ENCODE data around the gene ZNF70. TPM values are rescaled to one million over a fixed set of nuclear protein-coding genes. Genes with fewer than 3 reads are reported as not detected.

Gene ZNF70
- total and polyA plus RNA-seq, 10 of the 15 experiments (the other 5 are each of a cell fraction or from before 2014, with no cell fraction given), result 0.15 to 2.3 (median 0.85) TPM

GRCh38 chr22:23781511-23782183, 30.7 kb upstream of the ZNF70 start:
- no peak overlapping the region for H3K9ac ChIP-seq (ENCODE audit: control insufficient read depth, insufficient read depth, low read length)
- FAIRE-seq (no peak), ATAC-seq (no peak), DNase-seq (ENCODE audit: low read depth, low spot score) (no peak)
- H2AFZ ChIP-seq (ENCODE audit: control insufficient read depth, low read depth, low read length), result no peak overlapping the region
- H3K4me1 ChIP-seq (ENCODE audit: control insufficient read depth, insufficient read depth, low read length), result peaks cover 5% of the 10 kb centered on the region
- 46% methylated on average over 14 of the region's 14 CpGs for WGBS (ENCODE audit: insufficient coverage, insufficient replicate concordance, low lambda C conversion rate, missing lambda C conversion rate)
- no peak overlapping the region for H3K27ac ChIP-seq (ENCODE audit: control insufficient read depth, insufficient read depth)
- no peak overlapping the region for H3K4me2 ChIP-seq (ENCODE audit: control insufficient read depth, insufficient read depth)
- ChIA-PET CTCF (no interaction called here), RAD21 (ENCODE audit: unreplicated experiment) (no interaction called here), SMC1A (ENCODE audit: uncharacterized antibody, unreplicated experiment) (no interaction called here), POLR2A (no interaction called here)
- H3K9me3 ChIP-seq (replicated peaks; ENCODE audit: control insufficient read depth, insufficient read depth, low read length), result no peaks in the 10 kb centered on the region
- in situ Hi-C loops (cut with MboI) (no loop called here), intact Hi-C loops (cut with micrococcal nuclease; ENCODE audit: unreplicated experiment) (no loop called here)
- H4K20me1 ChIP-seq (ENCODE audit: control insufficient read depth, insufficient read depth), result no peaks in the 10 kb centered on the region
- H3K79me2 ChIP-seq (ENCODE audit: control insufficient read depth, insufficient read depth, low read length), result peaks cover 2% of the 10 kb centered on the region; the same call in 1 of the 2 replicates
- H3K36me3 ChIP-seq (ENCODE audit: control insufficient read depth in 2 of 2, insufficient read depth in 2 of 2, low read length in 1 of 2), result no peaks in the 10 kb centered on the region
- peaks cover 0 to 2% of the 10 kb centered on the region in 2 experiments; a peak in 1 of 4 replicates for H3K27me3 ChIP-seq (replicated peaks in 1 of 2; ENCODE audit: control insufficient read depth in 2 of 2, insufficient read depth in 2 of 2, low read length in 1 of 2)
- no peak overlapping the region for H3K4me3 ChIP-seq
- TF ChIP-seq IRF5 (IDR thresholded peaks at IDR 0.05; ENCODE audit: borderline replicate concordance), result no peak
- no peak for TF ChIP-seq NFYA (IDR thresholded peaks at IDR 0.05; ENCODE audit: borderline replicate concordance, low read depth, low read length)
- TF ChIP-seq CHD4 (IDR thresholded peaks at IDR 0.05), result no peak
- no peak for TF ChIP-seq IKZF2 (IDR thresholded peaks at IDR 0.05)
- TF ChIP-seq HCFC1 (IDR thresholded peaks at IDR 0.05; ENCODE audit: low read length), result no peak
- TF ChIP-seq MTA3 (IDR thresholded peaks at IDR 0.05; ENCODE audit: borderline replicate concordance, low read length), result no peak
- TF ChIP-seq HDAC6 (IDR thresholded peaks at IDR 0.05; ENCODE audit: unreplicated experiment), result no peak
- TF ChIP-seq ASH2L (IDR thresholded peaks at IDR 0.05; ENCODE audit: borderline replicate concordance, low read depth), result no peak
- TF ChIP-seq BMI1 (IDR thresholded peaks at IDR 0.05; ENCODE audit: borderline replicate concordance), result no peak
- TF ChIP-seq E4F1 (IDR thresholded peaks at IDR 0.05; ENCODE audit: borderline replicate concordance, partially characterized antibody), result no peak
- no peak for TF ChIP-seq NR2F1 (conservative IDR thresholded peaks at IDR 0.05)
- no peak for TF ChIP-seq SUZ12 (IDR thresholded peaks at IDR 0.05; ENCODE audit: unreplicated experiment)
- no peak for TF ChIP-seq ZNF274 (IDR thresholded peaks at IDR 0.05; ENCODE audit: insufficient read depth, insufficient read length)
- TF ChIP-seq SKIL (IDR thresholded peaks at IDR 0.05; ENCODE audit: low read depth, poor library complexity, severe bottlenecking), result no peak
- no TSS peak for BruUV-seq (replicated peaks)
